GM06990 (cell line): ENCODE data around the gene ZNF181.

ENCODE experiments used
- DNase-seq: peaks from one replicate; pipeline ENCODE4 v3.0.0-alpha.2; 2011; ENCODE audit not compliant: insufficient read length; ENCODE audit errors: extremely low read depth
- H3K27me3 ChIP-seq: replicated peaks from 2 replicates; pipeline ENCODE4 v1.6.0; 2011; ENCODE audit warnings: low read length; ENCODE audit not compliant: control insufficient read depth, insufficient read depth
- H3K36me3 ChIP-seq: 2 replicates; pipeline ENCODE4 v1.5.1; 2011; ENCODE audit warnings: low read length; ENCODE audit not compliant: control insufficient read depth, insufficient read depth
- H3K4me3 ChIP-seq: replicated peaks from 2 replicates; pipeline ENCODE4 v1.5.1; 2011; ENCODE audit warnings: low read depth, mild to moderate bottlenecking, control low read depth, low read length
- CTCF ChIP-seq: IDR thresholded peaks from 2 replicates; pipeline ENCODE4 v1.5.1; 2011; ENCODE audit warnings: low read length, control low read depth, mild to moderate bottlenecking, inconsistent platforms; ENCODE audit not compliant: insufficient read depth, poor library complexity, severe bottlenecking

The ZNF181 gene

GRCh38 chr19:34793565-34793964, 59.5 kb downstream of the ZNF181 start:
- TF ChIP-seq CTCF: no peak
- no peak for DNase-seq
- no peaks in the 10 kb centered on the region for H3K36me3 ChIP-seq
- H3K27me3 ChIP-seq: no peaks in the 10 kb centered on the region
- H3K4me3 ChIP-seq: no peak overlapping the region

- DNase-seq: no peak
- TF ChIP-seq CTCF: no peak
- H3K4me3 ChIP-seq: no peak overlapping the region
- H3K36me3 ChIP-seq: no peaks in the 10 kb centered on the region
- H3K27me3 ChIP-seq: no peaks in the 10 kb centered on the region
These were observed 60.3 kb downstream of the ZNF181 start for GRCh38 chr19:34794066-34794960.
